Chondrocyte (in vitro differentiated cells): ENCODE measurements around the gene SLC39A11. TPM values are rescaled to one million over a fixed set of nuclear protein-coding genes. Genes with fewer than 3 reads are reported as not detected.

Experiments
- DNase-seq: peaks from one replicate; pipeline ENCODE4 v3.0.0; 2021; ENCODE audit warnings: mixed read lengths, low spot score
- H3K27ac Mint-ChIP-seq: one replicate; pipeline ENCODE4 v1.8.0; 2021; ENCODE audit warnings: mild to moderate bottlenecking, moderate library complexity, mixed read lengths; ENCODE audit not compliant: unreplicated experiment
- H3K27me3 Mint-ChIP-seq: 2 replicates; pipeline ENCODE4 v1.8.0; 2021; ENCODE audit warnings: low read depth, mixed read lengths
- H3K36me3 Mint-ChIP-seq: 2 replicates; pipeline ENCODE4 v1.8.0; 2021; ENCODE audit warnings: low read depth, mixed read lengths
- H3K4me1 Mint-ChIP-seq: 2 replicates; pipeline ENCODE4 v1.8.0; 2021; ENCODE audit warnings: low read depth, mild to moderate bottlenecking, mixed read lengths
- H3K4me3 Mint-ChIP-seq: one replicate; pipeline ENCODE4 v1.8.0; 2021; ENCODE audit warnings: mild to moderate bottlenecking, moderate library complexity, mixed read lengths; ENCODE audit not compliant: unreplicated experiment
- H3K9me3 Mint-ChIP-seq: 2 replicates; pipeline ENCODE4 v1.8.0; 2021; ENCODE audit warnings: low read depth, mixed read lengths
- total RNA-seq: library from RNA; stranded (reverse); gene quantifications from 3 replicates; pipeline ENCODE4 v1.2.1, GENCODE V29; 2021
- TF ChIP-seq, protein P1 (sequence below): fragments of 200-600 bp; sonication (generic); IDR thresholded peaks from 2 replicates; pipeline ENCODE4 v1.5.0; 2021; ENCODE audit warnings: antibody characterized with exemption, mild to moderate bottlenecking, moderate library complexity

SLC39A11 gene
- total RNA-seq, 1 donor from 2014 or later, result 25.3 TPM

DNA sequence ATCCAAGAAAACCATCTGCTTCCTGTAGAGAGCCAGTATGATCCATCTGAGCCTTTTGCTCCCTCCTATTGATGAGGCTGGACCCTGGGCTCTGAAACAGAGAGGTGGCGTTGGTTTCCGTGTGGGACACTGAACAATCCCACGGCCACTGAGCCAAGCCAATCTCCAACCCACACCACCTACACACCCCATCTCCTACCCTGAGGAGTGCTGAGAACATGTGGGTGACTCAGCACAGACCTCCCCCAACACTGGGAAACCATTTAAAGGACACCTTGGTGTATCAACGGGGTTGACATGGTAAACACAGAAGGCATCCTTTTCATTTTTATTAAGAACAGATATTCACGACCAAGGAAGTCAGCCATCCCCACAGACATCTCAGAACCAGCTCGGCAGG is 332.1 kb downstream of the SLC39A11 start:
- TF ChIP-seq, protein P1, sequence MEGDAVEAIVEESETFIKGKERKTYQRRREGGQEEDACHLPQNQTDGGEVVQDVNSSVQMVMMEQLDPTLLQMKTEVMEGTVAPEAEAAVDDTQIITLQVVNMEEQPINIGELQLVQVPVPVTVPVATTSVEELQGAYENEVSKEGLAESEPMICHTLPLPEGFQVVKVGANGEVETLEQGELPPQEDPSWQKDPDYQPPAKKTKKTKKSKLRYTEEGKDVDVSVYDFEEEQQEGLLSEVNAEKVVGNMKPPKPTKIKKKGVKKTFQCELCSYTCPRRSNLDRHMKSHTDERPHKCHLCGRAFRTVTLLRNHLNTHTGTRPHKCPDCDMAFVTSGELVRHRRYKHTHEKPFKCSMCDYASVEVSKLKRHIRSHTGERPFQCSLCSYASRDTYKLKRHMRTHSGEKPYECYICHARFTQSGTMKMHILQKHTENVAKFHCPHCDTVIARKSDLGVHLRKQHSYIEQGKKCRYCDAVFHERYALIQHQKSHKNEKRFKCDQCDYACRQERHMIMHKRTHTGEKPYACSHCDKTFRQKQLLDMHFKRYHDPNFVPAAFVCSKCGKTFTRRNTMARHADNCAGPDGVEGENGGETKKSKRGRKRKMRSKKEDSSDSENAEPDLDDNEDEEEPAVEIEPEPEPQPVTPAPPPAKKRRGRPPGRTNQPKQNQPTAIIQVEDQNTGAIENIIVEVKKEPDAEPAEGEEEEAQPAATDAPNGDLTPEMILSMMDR, result no peak
- no peaks in the 10 kb centered on the region for H3K27me3 Mint-ChIP-seq
- no peak overlapping the region for H3K27ac Mint-ChIP-seq
- H3K36me3 Mint-ChIP-seq, result peaks cover 5% of the 10 kb centered on the region
- no peak overlapping the region for H3K4me3 Mint-ChIP-seq
- DNase-seq, result no peak
- H3K9me3 Mint-ChIP-seq, result peaks cover 6% of the 10 kb centered on the region
- H3K4me1 Mint-ChIP-seq, result no peaks in the 10 kb centered on the region

- TF ChIP-seq, protein P1, result no peak
- Mint-ChIP-seq H3K27ac (no peak overlapping the region), H3K4me1 (no peaks in the 10 kb centered on the region), H3K27me3 (no peaks in the 10 kb centered on the region), H3K36me3 (peaks cover 5% of the 10 kb centered on the region), H3K9me3 (peaks cover 6% of the 10 kb centered on the region), H3K4me3 (no peak overlapping the region)
- no peak for DNase-seq
These were observed 333.2 kb downstream of the SLC39A11 start for GRCh38 chr17:72759301-72759700.

DNA sequence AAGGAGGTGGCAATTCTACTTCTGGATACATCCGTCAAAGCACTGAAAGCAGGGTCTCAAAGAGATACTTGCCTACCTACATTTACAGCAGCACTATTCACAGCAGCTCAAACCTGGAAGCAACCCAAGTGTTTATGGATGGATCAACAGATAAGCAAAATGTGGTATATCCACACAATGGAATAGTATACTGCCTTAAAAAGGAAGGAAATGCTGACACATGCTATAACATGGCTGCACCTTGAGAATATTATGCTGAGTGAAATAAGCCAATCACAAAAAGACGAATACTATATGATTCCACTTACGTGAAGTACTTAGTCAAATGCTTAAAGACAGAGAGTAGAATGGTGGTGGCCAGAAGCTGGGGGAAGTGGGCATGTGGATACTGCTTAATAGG is 336.2 kb downstream of the SLC39A11 start:
- TF ChIP-seq, protein P1, result no peak
- no peaks in the 10 kb centered on the region for H3K27me3 Mint-ChIP-seq
- H3K27ac Mint-ChIP-seq, result no peak overlapping the region
- peaks cover 5% of the 10 kb centered on the region for H3K36me3 Mint-ChIP-seq
- H3K4me3 Mint-ChIP-seq, result no peak overlapping the region
- no peak for DNase-seq
- peaks cover 6% of the 10 kb centered on the region for H3K9me3 Mint-ChIP-seq
- no peaks in the 10 kb centered on the region for H3K4me1 Mint-ChIP-seq

DNA sequence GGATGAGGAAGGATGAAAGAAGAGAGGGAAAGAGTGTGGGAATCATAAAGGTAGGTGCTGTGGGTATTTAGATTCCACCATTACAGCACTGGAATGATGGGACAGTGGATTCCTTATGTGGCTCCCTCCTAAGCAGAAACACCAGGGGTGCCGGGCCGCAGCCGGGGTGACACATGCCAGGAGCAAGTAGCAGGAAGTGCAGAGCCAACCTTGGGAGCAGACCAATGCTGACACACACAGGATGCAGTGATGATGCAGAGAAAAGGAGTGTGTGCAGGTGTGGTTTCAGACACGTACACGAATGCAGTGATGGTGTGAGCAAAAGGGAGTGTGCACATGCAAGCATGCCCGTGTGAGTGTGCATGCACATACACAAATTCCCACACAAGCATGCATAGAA is 338.0 kb downstream of the SLC39A11 start:
- no peaks in the 10 kb centered on the region for H3K4me1 Mint-ChIP-seq
- H3K4me3 Mint-ChIP-seq, result no peak overlapping the region
- peaks cover 6% of the 10 kb centered on the region for H3K9me3 Mint-ChIP-seq
- H3K27me3 Mint-ChIP-seq, result no peaks in the 10 kb centered on the region
- no peak for DNase-seq
- no peak overlapping the region for H3K27ac Mint-ChIP-seq
- peaks cover 5% of the 10 kb centered on the region for H3K36me3 Mint-ChIP-seq
- TF ChIP-seq, protein P1, result no peak

GRCh38 chr17:72751746-72752145 is 340.7 kb downstream of the SLC39A11 start:
- Mint-ChIP-seq H3K27me3 (no peaks in the 10 kb centered on the region), H3K4me3 (no peak overlapping the region), H3K36me3 (peaks cover 5% of the 10 kb centered on the region), H3K4me1 (no peaks in the 10 kb centered on the region), H3K9me3 (peaks cover 6% of the 10 kb centered on the region), H3K27ac (no peak overlapping the region)
- TF ChIP-seq, protein P1, result no peak
- DNase-seq, result no peak
